ENCODE measurements around the gene ACOT11.

- TF ChIP-seq CTCF (IDR thresholded peaks at IDR 0.05) (no peak), POLR2A (IDR thresholded peaks at IDR 0.05) (no peak)
Measured at GRCh38 chr1:54649130-54649898, 101.3 kb downstream of the ACOT11 start.
